Prostate gland (tissue), 2 donors: ENCODE data around the gene CRYGN.

Source experiments
- CTCF ChIP-seq, 4 experiments: fragments of 200-600 bp in 2 of 4; fragments of 450-650 bp in 2 of 4; sonication (generic) in 2 of 4; IDR thresholded peaks; 1 replicate in 3 of 4; 2 replicates in 1 of 4; pipeline ENCODE4 v1.5.1; 2016 to 2019; ENCODE audit warnings: antibody characterized with exemption in 4 of 4, mild to moderate bottlenecking in 2 of 4, moderate library complexity in 2 of 4
- POLR2A ChIP-seq: fragments of 450-650 bp; IDR thresholded peaks from one replicate; pipeline ENCODE4 v1.6.1; 2016; ENCODE audit warnings: antibody characterized with exemption, mild to moderate bottlenecking
- POLR2AphosphoS5 ChIP-seq: sonication (generic); formaldehyde crosslinking; IDR thresholded peaks from one replicate; pipeline ENCODE4 v1.6.1; 2017; ENCODE audit warnings: antibody characterized with exemption

DNA sequence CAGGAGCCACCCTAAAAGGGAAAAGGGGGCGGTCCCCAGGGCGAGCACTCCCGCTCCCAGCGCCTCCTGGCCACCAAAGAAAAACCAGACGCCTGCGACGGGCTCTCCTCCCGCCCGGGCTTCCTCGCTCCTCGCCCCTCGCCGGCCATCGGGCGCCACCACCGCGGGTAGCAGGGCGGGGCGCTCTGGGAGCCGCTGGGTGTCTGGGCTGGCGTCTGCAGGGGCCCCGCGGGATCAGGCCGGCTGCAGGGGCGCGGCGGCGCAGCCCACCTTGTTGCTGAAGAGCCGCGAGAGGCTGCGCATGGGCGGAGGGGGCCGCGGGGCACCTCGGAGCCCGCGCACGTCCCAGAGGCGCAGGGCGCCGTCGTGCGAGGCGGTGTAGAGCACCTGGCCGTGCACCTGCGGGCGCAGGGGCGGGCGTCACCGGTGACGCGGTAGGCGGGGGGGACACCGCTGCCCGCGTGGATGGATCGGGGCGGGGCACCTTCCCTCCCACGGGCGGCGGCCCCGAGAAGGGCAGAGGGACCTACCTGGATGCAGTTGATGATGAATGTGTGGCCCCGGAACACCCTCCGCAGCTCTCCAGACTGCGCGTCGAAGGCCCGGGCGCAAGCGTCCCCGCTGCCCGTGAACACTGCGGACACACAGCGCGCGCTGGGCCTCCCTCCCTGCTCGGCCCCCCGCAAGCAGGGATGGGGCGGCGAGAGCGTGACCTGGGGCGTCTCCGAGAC lies 58.4 kb downstream of the CRYGN start:
- TF ChIP-seq CTCF (IDR thresholded peaks at IDR 0.05) (no peak), POLR2A (no peak), POLR2AphosphoS5 (no peak)
